HepG2 (cell line): ENCODE measurements around the gene UPB1. TPM values are rescaled to one million over a fixed set of nuclear protein-coding genes. Genes with fewer than 3 reads are reported as not detected.

ENCODE experiments used
- ARHGAP35 ChIP-seq: sonication (generic); formaldehyde crosslinking; IDR thresholded peaks from 2 replicates; pipeline ENCODE4 v1.9.0; 2022; ENCODE audit warnings: mild to moderate bottlenecking, inconsistent platforms, moderate library complexity, missing genetic modification reagents, borderline replicate concordance
- HHEX ChIP-seq: IDR thresholded peaks from 2 replicates; pipeline ENCODE4 v1.6.1; 2016; ENCODE audit warnings: control low read depth
- KLF12 ChIP-seq: sonication (generic); formaldehyde crosslinking; IDR thresholded peaks from 2 replicates; pipeline ENCODE4 v1.4.0; 2020; ENCODE audit warnings: missing genetic modification reagents, borderline replicate concordance
- LBX2 ChIP-seq: sonication (generic); formaldehyde crosslinking; IDR thresholded peaks from 2 replicates; pipeline ENCODE4 v1.5.0; 2020; ENCODE audit warnings: missing genetic modification reagents, mild to moderate bottlenecking, borderline replicate concordance
- MED1 ChIP-seq: sonication (generic); formaldehyde crosslinking; IDR thresholded peaks from 2 replicates; pipeline ENCODE4 v1.4.0; 2020; ENCODE audit warnings: missing genetic modification reagents
- MEIS1 ChIP-seq: sonication (generic); formaldehyde crosslinking; IDR thresholded peaks from 2 replicates; pipeline ENCODE4 v1.9.0; 2021; ENCODE audit warnings: mild to moderate bottlenecking, missing genetic modification reagents, moderate library complexity, borderline replicate concordance
- MTF2 ChIP-seq: sonication (generic); formaldehyde crosslinking; IDR thresholded peaks from 2 replicates; pipeline ENCODE4 v1.5.0; 2020; ENCODE audit warnings: missing genetic modification reagents, borderline replicate concordance
- PRDM4 ChIP-seq: sonication (generic); formaldehyde crosslinking; IDR thresholded peaks from 2 replicates; pipeline ENCODE4 v1.9.0; 2021; ENCODE audit warnings: missing genetic modification reagents, borderline replicate concordance
- RXRB ChIP-seq: IDR thresholded peaks from 2 replicates; pipeline ENCODE4 v1.6.1; 2016; ENCODE audit warnings: borderline replicate concordance, missing genetic modification reagents, missing compliant biosample characterization
- SALL2 ChIP-seq: sonication (generic); formaldehyde crosslinking; IDR thresholded peaks from 2 replicates; pipeline ENCODE4 v1.8.1; 2023; ENCODE audit warnings: mild to moderate bottlenecking, missing genetic modification reagents, inconsistent platforms
- SMAD3 ChIP-seq: sonication (generic); formaldehyde crosslinking; IDR thresholded peaks from 2 replicates; pipeline ENCODE4 v1.4.0; 2020; ENCODE audit warnings: missing genetic modification reagents
- SMARCC2 ChIP-seq: fragments of 450-650 bp; IDR thresholded peaks from 2 replicates; pipeline ENCODE4 v1.6.1; 2017; ENCODE audit warnings: antibody characterized with exemption, mild to moderate bottlenecking
- SUZ12 ChIP-seq: fragments of 150-350 bp; IDR thresholded peaks from 2 replicates; pipeline ENCODE4 v1.6.1; 2014; ENCODE audit warnings: low read depth, low read length
- TAF1 ChIP-seq: sonication (generic); formaldehyde crosslinking; IDR thresholded peaks from 2 replicates; pipeline ENCODE4 v1.4.0; 2020; ENCODE audit warnings: missing genetic modification reagents
- ZNF235 ChIP-seq: sonication (generic); formaldehyde crosslinking; IDR thresholded peaks from 2 replicates; pipeline ENCODE4 v1.8.1; 2023; ENCODE audit warnings: mild to moderate bottlenecking, missing genetic modification reagents, borderline replicate concordance
- ZNF251 ChIP-seq: sonication (generic); formaldehyde crosslinking; IDR thresholded peaks from 2 replicates; pipeline ENCODE4 v1.9.0; 2021; ENCODE audit warnings: mild to moderate bottlenecking, missing genetic modification reagents
- ZSCAN20 ChIP-seq: sonication (generic); formaldehyde crosslinking; IDR thresholded peaks from 2 replicates; pipeline ENCODE4 v1.4.0; 2020; ENCODE audit warnings: missing genetic modification reagents, mild to moderate bottlenecking, borderline replicate concordance
- polyA plus RNA-seq, 8 experiments: library from polyadenylated mRNA; depleted of rRNA in 3 of 8; stranded (reverse) in 7 of 8; unstranded in 1 of 8; fragments of >200 nt; fragmentation: Illumina TruSeq in 4 of 8; extraction: Trizol in 4 of 8; gene quantifications; 2 replicates each; pipeline versions ENCODE4 v1.2.1 to v1.2.3, GENCODE V29; 2011 to 2016; ENCODE audit warnings: low read depth in 4 of 8, missing spikeins in 1 of 8, mixed read lengths in 1 of 8; ENCODE audit not compliant: insufficient read depth in 1 of 8
- total RNA-seq, 5 experiments: library from RNA; depleted of rRNA; stranded (reverse); fragments of >200 nt; fragmentation: Illumina TruSeq; extraction: Trizol; gene quantifications; 2 replicates each; pipeline ENCODE4 v1.2.3, GENCODE V29; 2016; ENCODE audit warnings: low read depth in 1 of 5
- TF ChIP-seq, protein P1 (sequence below): sonication (generic); formaldehyde crosslinking; IDR thresholded peaks from 2 replicates; pipeline ENCODE4 v1.4.0; 2020; ENCODE audit warnings: low read depth, missing genetic modification reagents
- TF ChIP-seq, protein P2 (sequence below): sonication (generic); formaldehyde crosslinking; IDR thresholded peaks from 2 replicates; pipeline ENCODE4 v1.5.0; 2020; ENCODE audit warnings: mild to moderate bottlenecking, missing genetic modification reagents

UPB1 gene
- total and polyA plus RNA-seq, 2 of the 13 experiments (the other 11 are each of a cell fraction or from before 2014, with no cell fraction given): 0.38 to 1.2 TPM

GRCh38 chr22:24550028-24550901 is 55.1 kb downstream of the UPB1 start (continued):
- TF ChIP-seq, protein P1, sequence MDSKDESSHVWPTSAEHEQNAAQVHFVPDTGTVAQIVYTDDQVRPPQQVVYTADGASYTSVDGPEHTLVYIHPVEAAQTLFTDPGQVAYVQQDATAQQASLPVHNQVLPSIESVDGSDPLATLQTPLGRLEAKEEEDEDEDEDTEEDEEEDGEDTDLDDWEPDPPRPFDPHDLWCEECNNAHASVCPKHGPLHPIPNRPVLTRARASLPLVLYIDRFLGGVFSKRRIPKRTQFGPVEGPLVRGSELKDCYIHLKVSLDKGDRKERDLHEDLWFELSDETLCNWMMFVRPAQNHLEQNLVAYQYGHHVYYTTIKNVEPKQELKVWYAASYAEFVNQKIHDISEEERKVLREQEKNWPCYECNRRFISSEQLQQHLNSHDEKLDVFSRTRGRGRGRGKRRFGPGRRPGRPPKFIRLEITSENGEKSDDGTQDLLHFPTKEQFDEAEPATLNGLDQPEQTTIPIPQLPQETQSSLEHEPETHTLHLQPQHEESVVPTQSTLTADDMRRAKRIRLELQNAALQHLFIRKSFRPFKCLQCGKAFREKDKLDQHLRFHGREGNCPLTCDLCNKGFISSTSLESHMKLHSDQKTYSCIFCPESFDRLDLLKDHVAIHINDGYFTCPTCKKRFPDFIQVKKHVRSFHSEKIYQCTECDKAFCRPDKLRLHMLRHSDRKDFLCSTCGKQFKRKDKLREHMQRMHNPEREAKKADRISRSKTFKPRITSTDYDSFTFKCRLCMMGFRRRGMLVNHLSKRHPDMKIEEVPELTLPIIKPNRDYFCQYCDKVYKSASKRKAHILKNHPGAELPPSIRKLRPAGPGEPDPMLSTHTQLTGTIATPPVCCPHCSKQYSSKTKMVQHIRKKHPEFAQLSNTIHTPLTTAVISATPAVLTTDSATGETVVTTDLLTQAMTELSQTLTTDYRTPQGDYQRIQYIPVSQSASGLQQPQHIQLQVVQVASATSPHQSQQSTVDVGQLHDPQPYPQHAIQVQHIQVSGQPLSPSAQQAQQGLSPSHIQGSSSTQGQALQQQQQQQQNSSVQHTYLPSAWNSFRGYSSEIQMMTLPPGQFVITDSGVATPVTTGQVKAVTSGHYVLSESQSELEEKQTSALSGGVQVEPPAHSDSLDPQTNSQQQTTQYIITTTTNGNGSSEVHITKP (CRISPR knock-in tag): 0 out of 2 replicates have a peak, but pooled peaks have one; percentile 64
- TF ChIP-seq MEIS1: peak; percentile 41
- TF ChIP-seq KLF12 (CRISPR knock-in tag): peak; percentile 72; the same call in 1 of the 2 replicates
- peak; percentile 95 for TF ChIP-seq MED1
- TF ChIP-seq SMAD3 (CRISPR knock-in tag): peak; percentile 89
- TF ChIP-seq TAF1 (CRISPR knock-in tag): peak; percentile 62
- no peak for TF ChIP-seq SUZ12
- TF ChIP-seq, protein P2, sequence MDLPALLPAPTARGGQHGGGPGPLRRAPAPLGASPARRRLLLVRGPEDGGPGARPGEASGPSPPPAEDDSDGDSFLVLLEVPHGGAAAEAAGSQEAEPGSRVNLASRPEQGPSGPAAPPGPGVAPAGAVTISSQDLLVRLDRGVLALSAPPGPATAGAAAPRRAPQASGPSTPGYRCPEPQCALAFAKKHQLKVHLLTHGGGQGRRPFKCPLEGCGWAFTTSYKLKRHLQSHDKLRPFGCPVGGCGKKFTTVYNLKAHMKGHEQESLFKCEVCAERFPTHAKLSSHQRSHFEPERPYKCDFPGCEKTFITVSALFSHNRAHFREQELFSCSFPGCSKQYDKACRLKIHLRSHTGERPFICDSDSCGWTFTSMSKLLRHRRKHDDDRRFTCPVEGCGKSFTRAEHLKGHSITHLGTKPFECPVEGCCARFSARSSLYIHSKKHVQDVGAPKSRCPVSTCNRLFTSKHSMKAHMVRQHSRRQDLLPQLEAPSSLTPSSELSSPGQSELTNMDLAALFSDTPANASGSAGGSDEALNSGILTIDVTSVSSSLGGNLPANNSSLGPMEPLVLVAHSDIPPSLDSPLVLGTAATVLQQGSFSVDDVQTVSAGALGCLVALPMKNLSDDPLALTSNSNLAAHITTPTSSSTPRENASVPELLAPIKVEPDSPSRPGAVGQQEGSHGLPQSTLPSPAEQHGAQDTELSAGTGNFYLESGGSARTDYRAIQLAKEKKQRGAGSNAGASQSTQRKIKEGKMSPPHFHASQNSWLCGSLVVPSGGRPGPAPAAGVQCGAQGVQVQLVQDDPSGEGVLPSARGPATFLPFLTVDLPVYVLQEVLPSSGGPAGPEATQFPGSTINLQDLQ (CRISPR knock-in tag): no peak
- TF ChIP-seq PRDM4 (CRISPR knock-in tag): no peak
- peak; percentile 47; the same call in 1 of the 2 replicates for TF ChIP-seq SMARCC2
- TF ChIP-seq LBX2: no peak
- no peak for TF ChIP-seq ARHGAP35
- TF ChIP-seq RXRB (CRISPR knock-in tag): peak; percentile 76; the same call in 1 of the 2 replicates
- no peak for TF ChIP-seq ZSCAN20
- peak; percentile 43; the same call in 1 of the 2 replicates for TF ChIP-seq HHEX (CRISPR knock-in tag)
- TF ChIP-seq MTF2 (CRISPR knock-in tag): peak; percentile 25; the same call in 1 of the 2 replicates
- peak; percentile 72; the same call in 1 of the 2 replicates for TF ChIP-seq SALL2
- TF ChIP-seq ZNF235 (CRISPR knock-in tag): no peak
- 0 out of 2 replicates have a peak, but pooled peaks have one; percentile 19 for TF ChIP-seq ZNF251 (CRISPR knock-in tag)
